Measurements from ENCODE around the gene MRM3.
"Not testable (repeated sequence)": the region's sequence is repeated elsewhere in the genome, so short reads cannot be mapped to it uniquely, and the experiment has no call there.

The MRM3 gene

GRCh38 chr17:795721-796120, 13.6 kb downstream of the MRM3 start:
- no peak for DNase-seq (ENCODE audit: low read depth in 3 of 3)

GRCh38 chr17:796609-797008, 14.5 kb downstream of the MRM3 start:
- no peak for DNase-seq (ENCODE audit: low read depth in 3 of 3)

GRCh38 chr17:797236-797840, 15.2 kb downstream of the MRM3 start:
- no peak for DNase-seq (ENCODE audit: low read depth in 3 of 3)

- no peak for DNase-seq (ENCODE audit: low read depth in 3 of 3)
Measured at GRCh38 chr17:798246-798645, 16.1 kb downstream of the MRM3 start.

GRCh38 chr17:799261-799660, 17.1 kb downstream of the MRM3 start:
- no peak for DNase-seq (ENCODE audit: low read depth in 3 of 3)

DNA sequence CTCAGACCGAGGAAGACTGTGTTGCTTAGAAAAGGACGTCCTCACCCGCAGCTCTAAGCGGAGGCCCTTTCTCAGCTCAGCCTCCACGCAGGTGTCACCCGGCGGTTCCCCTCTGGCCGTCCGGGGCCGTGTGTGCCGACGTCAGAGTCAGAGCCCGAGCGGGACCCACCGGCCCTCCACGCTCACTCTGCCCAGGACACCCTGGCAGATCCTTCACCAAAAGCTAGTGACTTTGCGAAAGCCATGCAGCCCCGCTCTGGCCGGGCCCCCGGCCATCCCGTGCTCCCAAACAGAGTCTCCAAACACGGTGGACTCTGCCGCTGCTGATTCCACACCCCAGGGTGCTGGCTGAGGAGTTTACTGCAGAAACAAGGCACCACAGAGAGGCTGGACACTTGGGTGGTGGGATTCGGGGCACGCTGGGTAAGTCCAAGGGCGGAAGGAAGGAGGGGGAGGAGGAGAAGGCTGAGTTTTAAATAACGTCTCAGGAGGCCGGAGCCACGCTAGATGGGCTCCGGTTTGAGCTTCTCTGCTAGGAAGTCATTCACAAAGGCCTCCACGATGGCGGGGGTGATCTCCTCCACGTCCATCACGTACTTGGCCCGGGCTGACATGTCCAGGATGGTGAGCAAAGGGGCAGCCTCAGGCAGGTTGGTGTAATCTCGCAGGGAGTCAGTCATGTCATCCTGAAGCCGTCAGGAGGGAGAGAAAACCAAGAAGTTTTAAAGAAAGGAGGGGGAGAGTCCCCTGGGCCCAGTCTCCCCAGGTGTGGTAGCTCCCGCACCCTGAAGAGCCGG, 18.5 kb downstream of the MRM3 start:
- DNase-seq (ENCODE audit: low read depth in 3 of 3) = no peak

DNA sequence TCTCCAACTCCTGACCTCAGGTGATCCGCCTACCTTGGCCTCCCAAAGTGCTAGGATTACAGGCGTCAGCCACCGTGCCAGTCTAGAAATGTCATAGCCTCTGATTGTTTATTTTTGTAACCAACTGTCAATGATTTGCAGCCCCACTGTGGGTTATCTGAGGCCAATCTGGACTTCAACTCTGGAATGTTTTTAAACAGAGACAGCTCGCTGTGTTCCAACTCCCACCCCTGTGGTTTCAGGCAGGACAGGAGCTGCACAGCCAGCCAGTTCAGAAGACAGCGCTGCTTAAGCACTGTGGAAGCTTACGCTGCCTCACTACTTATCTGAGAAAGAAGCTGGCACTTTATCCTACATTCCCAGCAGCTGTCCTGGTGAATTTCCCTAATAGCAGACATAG, 19.5 kb downstream of the MRM3 start:
- no peak for DNase-seq (ENCODE audit: low read depth in 3 of 3)

DNA sequence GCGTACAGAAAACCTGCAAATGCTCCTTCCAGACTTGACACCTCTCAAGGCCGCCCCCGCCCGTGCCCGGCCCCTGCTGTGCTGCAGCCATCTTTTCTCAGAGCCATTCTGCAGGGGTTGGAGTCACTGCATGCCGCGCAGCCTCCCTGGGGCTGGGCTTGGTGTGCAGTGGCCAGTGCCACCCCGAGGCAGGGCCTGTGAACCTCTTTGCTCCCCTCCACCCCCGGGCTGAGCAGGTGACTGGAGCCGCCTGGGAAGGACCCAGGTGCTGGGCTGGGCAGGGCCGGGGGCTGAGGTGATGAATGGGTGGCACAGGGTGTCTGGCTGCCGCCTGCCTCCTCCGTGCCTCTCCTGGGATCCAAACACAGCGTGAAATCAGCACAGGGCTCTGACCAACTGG, 20.3 kb downstream of the MRM3 start:
- DNase-seq (ENCODE audit: low read depth in 3 of 3) = no peak

DNA sequence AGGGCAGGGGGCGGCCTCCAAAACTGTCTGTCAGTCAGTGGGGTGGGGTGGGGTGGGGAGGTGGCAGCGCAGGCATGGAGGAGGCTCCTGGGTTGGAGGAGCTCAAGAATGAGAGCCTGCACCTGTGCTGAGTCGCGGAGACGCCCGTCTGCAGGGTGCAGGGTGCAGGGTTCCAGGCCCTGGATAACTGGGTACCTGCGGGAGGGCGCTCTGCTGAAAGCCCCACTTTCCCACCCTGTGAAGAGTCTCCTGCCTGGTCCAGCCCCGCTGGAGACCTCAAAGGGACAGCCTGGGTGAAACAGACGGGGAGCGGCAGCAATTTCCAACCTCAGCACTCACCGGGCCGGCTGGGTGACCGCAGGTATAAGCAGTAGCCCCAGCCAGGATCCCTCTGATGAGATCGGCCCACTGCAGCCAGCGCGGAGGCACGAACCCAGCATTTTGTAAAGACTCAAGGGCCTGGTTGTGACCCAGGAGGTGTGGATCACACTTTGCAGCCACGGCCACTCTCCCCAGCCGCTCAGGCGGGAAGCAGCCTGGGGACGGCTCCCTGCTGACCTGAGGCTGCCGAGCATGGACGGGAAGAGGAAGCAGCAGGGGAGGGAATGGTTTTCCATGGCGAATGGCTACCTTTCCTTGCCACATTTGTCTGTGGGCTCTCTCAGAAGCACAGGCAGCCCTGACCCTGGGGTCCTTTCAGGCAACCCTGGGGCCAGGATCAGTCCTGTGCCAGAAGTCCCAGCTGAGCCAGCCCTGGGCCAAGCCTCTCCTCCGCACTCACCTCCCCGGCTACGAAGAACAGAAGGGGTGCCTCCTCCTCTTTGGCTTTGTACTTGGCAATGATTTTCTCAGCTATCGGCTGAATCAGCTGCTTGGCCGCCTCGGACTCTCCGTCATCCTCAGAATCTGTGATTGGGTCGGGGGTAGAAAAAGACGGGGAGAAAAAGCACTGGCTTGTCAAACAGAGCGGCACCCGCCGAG, 21.0 kb downstream of the MRM3 start:
- DNase-seq (ENCODE audit: low read depth in 3 of 3) = no peak

DNA sequence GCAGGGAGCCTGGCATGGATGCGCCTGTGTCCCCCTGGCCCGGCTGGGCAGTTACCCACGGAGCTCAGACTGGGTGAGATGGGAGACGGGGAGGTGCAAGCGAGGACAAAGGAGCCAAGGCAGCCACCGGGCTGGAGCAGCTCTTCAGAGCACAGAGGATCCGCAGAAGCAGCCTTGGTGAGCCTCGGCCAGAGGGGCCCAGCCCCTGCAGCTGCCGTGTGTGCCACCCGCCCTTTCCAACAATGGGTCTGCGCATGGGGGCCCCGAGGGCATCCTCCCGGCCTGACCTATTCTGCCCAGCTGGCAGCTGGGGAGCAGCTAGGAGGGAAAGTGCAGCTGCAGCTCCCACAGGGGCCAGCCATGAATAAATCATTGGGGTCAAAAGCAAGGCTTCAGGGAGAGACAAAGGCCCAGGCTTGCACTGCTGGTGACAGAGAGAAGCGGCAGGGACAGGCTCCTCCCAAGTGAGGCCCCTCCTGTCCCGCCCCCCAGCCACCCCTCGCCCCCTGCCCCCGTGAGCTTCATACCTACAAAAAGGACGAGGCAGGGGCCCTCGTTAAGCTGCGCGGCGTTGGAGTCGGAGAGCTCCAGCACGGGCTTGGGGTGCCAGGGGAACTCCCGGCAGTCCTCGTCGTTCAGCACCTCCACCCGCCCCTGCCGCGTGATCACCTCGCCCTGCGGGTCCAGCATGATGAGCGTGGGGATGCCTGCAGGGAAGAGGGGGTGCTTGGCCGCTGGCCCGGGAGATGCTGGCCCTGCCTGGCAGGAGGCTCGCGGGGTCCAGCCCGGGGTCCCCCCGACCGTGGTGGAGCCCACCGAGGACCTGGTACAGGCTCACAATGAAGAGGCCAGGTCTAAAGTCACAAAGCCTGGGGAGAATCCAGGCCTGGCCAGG, 22.6 kb downstream of the MRM3 start:
- no peak for DNase-seq (ENCODE audit: low read depth in 3 of 3)

DNA sequence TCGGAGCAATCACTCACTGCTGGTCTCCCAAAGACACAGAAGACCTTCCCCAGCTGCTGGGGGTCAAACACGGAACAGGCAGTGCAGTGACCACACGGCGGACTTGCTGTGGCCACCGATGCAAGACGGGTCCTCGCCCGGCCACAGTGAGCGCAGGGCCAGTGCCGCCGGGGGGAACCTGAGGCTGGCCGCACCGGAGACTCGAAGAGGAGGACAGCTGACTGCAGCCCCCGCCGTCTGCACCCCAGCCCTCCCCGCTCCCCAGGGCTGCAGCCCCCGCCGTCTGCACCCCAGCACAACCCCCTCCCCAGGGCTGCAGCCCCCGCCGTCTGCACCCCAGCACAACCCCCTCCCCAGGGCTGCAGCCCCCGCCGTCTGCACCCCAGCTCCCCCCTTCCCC, 23.7 kb downstream of the MRM3 start:
- not testable (repeated sequence) for DNase-seq (ENCODE audit: low read depth in 3 of 3)

- no peak for DNase-seq (ENCODE audit: low read depth in 3 of 3)
Measured at GRCh38 chr17:806346-806745, 24.2 kb downstream of the MRM3 start.

DNA sequence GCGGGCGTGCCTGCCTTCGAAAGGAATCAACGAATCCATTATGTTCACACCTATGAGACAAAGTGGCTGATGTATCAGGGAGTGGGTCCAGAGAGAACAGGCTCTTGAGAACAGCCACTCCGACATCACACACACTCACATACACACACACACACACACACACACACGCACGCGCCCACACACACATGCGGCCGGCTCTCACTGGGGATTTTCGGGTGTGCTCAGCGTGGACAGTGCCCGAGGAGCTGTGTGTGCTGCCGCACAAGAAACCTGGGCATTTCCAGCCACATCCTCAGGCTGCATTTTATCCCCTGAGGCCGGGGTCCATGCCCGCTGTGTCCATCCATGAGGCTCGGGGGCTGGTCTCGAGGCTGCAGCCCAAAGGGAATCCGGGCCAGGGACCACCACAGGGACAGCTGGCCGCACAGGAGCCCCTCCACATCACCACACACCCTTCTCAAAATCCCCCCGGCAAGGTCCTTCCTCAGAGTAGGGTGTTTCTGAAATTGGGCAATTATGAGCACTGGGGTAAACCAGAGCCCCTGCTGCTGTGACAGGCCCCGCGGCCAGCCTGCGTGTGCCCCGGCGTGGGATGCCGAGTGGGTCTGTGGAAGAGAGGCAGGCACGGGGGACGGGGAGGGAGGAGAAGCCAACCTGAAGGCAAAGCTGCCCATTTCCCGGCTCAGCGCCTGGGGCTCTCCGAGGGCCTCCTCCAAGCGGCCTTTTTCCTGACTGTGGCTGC, 24.8 kb downstream of the MRM3 start:
- DNase-seq (ENCODE audit: low read depth in 3 of 3) = no peak

DNA sequence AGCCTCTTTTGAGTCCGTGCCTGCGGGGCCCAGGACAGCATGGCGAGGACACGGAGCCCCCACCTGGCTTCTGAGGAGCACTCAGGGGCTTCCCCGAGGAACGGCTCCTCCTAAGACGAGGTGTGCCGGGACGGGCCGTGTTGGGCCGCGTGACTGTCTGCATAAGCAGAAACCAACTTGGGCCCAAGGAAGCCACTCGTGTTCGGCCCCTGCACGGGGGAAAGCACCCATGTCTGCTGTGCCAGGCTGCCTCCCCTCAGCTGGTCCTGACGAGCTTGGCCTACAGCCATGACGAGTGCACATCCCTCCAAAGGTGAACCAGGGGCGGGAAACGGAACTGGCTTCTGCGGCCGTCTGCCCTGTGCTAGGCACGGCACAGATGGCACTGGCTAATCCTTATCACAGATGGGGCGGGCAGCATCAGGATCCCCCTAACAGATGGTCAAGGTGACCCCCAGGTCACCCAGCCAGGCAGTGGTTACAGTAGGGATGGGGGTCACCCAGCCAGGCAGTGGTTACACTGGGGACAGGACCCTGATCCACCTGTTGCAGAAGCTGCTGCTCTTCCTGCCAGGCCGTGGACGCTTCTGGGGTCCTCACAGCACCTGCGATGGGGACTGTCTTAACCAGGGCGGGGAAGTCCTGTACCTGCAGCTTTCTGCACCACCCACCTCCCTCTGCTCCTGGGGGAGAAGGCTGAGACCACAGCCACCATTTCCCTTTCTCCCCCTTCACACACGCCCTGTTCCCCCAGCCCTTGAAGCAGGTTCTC, 25.6 kb downstream of the MRM3 start:
- DNase-seq (ENCODE audit: low read depth in 3 of 3) = no peak

DNA sequence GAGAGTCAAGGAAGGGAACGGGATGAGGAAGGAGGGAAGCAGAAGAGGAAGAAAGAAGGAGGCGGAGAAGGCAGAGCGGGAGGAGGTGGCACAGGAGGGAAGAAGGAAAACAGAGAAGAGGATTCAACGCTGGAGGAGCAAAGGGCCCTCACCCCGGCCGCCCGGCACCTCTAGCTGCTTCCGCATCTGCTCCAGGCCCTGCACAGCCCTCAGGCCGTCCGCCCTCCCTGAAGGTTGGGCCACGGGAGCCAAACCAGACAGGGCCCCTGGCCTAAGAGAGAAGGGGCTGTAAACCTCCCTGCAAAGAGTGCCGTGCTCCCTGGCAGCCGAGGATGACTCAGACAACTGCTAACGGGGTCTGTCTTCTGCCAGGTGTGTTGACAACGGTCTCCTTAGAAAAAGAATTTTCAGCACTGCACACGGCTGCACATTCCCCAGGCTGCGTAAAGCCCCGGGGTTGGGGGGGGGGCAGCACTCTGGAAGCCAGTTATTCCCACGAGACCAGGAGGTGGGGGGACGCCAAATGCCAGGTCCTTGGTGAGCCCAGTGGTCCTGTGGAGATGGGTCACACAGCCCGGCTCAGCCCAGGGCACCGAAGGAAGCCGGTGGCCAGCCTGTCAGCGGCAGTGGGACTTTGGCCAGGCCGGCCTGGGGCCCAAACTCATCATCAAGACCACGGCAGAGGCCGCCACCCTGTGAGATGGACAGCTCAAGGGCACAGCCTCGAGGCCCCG, 29.1 kb downstream of the MRM3 start:
- DNase-seq (ENCODE audit: low read depth in 3 of 3) = no peak

- no peak for DNase-seq (ENCODE audit: low read depth in 3 of 3)
Measured at GRCh38 chr17:812638-813204, 30.6 kb downstream of the MRM3 start.

GRCh38 chr17:814371-814770, 32.2 kb downstream of the MRM3 start:
- DNase-seq (ENCODE audit: low read depth in 3 of 3) = no peak

DNA sequence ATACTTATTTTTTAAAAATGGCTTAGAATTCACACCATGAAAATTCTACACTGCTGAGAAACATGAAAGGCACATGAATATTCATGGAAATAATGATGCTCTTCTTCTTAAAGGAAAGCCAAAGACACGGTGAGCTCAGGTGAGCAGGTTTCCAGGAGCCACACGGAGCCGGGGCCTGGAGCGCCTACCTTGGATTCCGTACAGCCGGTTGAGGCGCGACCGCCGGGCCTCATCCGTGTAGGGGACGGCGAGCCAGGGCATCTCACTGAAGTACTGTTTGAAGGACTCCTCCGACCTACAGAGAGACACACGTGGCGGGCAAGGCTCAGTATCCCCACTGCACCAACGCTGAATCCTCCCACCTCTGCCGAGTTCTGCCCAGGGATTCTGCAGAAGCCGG, 37.1 kb downstream of the MRM3 start:
- no peak for DNase-seq (ENCODE audit: low read depth in 3 of 3)

- no peak for DNase-seq (ENCODE audit: low read depth in 3 of 3)
Measured at GRCh38 chr17:823501-823902, 41.3 kb downstream of the MRM3 start.

Measured in stimulated activated CD4-positive, alpha-beta T cell treated with anti-CD3 and anti-CD28 coated beads, TNF-alpha, amount 100 ng/mL, for 4 hours (primary cell).